IMR-90 (cell line): ENCODE results near the gene FGF3. TPM values are rescaled to one million over a fixed set of nuclear protein-coding genes. Genes with fewer than 3 reads are reported as not detected.

Experiments used
- ATAC-seq: fragments of 200-7000 bp; cut with Tn5 transposase; 2 replicates; pipeline ENCODE4 v1.9.1; 2020; ENCODE audit warnings: low read depth, mild to moderate bottlenecking, moderate library complexity
- BruUV-seq: library from RNA; stranded (reverse); fragments of 400-500 nt; replicated peaks from 2 replicates; lab custom pipeline; 2021; lab: Mats Ljungman, UMichigan
- CTCF ChIA-PET: fragments of 300-600 bp; formaldehyde crosslinking; extraction: SDS; loops from one replicate; lab custom pipeline; 2021; ENCODE audit warnings: antibody characterized with exemption; lab: Yijun Ruan, JAX
- POLR2A ChIA-PET: fragments of 300-600 bp; sonication (Branson Sonifier 250); formaldehyde crosslinking; loops from one replicate; lab custom pipeline; 2022; ENCODE audit warnings: antibody characterized with exemption; ENCODE audit not compliant: unreplicated experiment; lab: Charles Lee
- DNase-seq: peaks from one replicate; pipeline ENCODE4 v3.0.0; 2013
- H2AFZ ChIP-seq: replicated peaks from 2 replicates; pipeline ENCODE3; 2013; ENCODE audit warnings: low read length, mild to moderate bottlenecking; ENCODE audit not compliant: poor library complexity
- H2AK5ac ChIP-seq: 2 replicates; pipeline ENCODE4 v1.6.1; 2013; ENCODE audit warnings: low read depth, low read length, inconsistent platforms
- H2AK9ac ChIP-seq: replicated peaks from 2 replicates; pipeline ENCODE3; 2013; ENCODE audit warnings: mild to moderate bottlenecking, low read depth, low read length, moderate library complexity; ENCODE audit not compliant: poor library complexity
- H2BK120ac ChIP-seq: 2 replicates; pipeline ENCODE4 v1.6.1; 2013; ENCODE audit warnings: low read depth, low read length, inconsistent platforms
- H2BK15ac ChIP-seq: 3 replicates; pipeline ENCODE4 v1.6.1; 2013; ENCODE audit warnings: low read depth, low read length, inconsistent platforms
- H2BK20ac ChIP-seq: 2 replicates; pipeline ENCODE4 v1.6.1; 2013; ENCODE audit warnings: low read depth, mild to moderate bottlenecking, inconsistent platforms, low read length, moderate library complexity
- H2BK5ac ChIP-seq: 2 replicates; pipeline ENCODE4 v1.6.1; 2013; ENCODE audit warnings: mild to moderate bottlenecking, low read depth, low read length, inconsistent platforms; ENCODE audit not compliant: poor library complexity, severe bottlenecking
- H3K14ac ChIP-seq: replicated peaks from 2 replicates; pipeline ENCODE4 v1.6.1; 2013; ENCODE audit warnings: low read depth, low read length, inconsistent platforms
- H3K18ac ChIP-seq: 2 replicates; pipeline ENCODE4 v1.6.1; 2013; ENCODE audit warnings: low read depth, low read length, control low read depth
- H3K23ac ChIP-seq: 2 replicates; pipeline ENCODE4 v1.6.1; 2013; ENCODE audit warnings: low read depth, low read length, inconsistent platforms
- H3K27ac ChIP-seq: 2 replicates; pipeline ENCODE4 v1.5.1; 2013; ENCODE audit warnings: mild to moderate bottlenecking, control low read depth, low read length; ENCODE audit not compliant: insufficient read depth
- H3K27me3 ChIP-seq: 2 replicates; pipeline ENCODE4 v1.6.1; 2013; ENCODE audit warnings: low read length; ENCODE audit not compliant: control insufficient read depth, insufficient read depth
- H3K36me3 ChIP-seq: 2 replicates; pipeline ENCODE4 v1.6.1; 2013; ENCODE audit warnings: low read length, mixed read lengths; ENCODE audit not compliant: control insufficient read depth, insufficient read depth
- H3K4ac ChIP-seq: 2 replicates; pipeline ENCODE4 v1.6.1; 2013; ENCODE audit warnings: low read depth, low read length, inconsistent platforms
- H3K4me1 ChIP-seq: 2 replicates; pipeline ENCODE4 v1.6.1; 2013; ENCODE audit warnings: low read length, mixed read lengths; ENCODE audit not compliant: control insufficient read depth, insufficient read depth
- H3K4me2 ChIP-seq: 2 replicates; pipeline ENCODE4 v1.6.1; 2013; ENCODE audit warnings: low read depth, mild to moderate bottlenecking, control low read depth, low read length, moderate library complexity
- H3K4me3 ChIP-seq: 2 replicates; pipeline ENCODE4 v1.5.1; 2013; ENCODE audit warnings: low read depth, mild to moderate bottlenecking, control low read depth, low read length, moderate library complexity; ENCODE audit not compliant: insufficient read depth
- H3K56ac ChIP-seq: 2 replicates; pipeline ENCODE4 v1.6.1; 2013; ENCODE audit warnings: low read length, inconsistent platforms; ENCODE audit not compliant: insufficient read depth; ENCODE audit errors: extremely low read depth
- H3K79me1 ChIP-seq, 2 experiments: 2 replicates each; pipeline ENCODE4 v1.6.1; 2013; ENCODE audit warnings: low read length in 2 of 2, inconsistent platforms in 1 of 2, low read depth in 1 of 2
- H3K9ac ChIP-seq: 2 replicates; pipeline ENCODE4 v1.6.1; 2013; ENCODE audit warnings: low read depth, low read length, control low read depth
- H3K9me1 ChIP-seq: 2 replicates; pipeline ENCODE4 v1.6.1; 2013; ENCODE audit warnings: low read length, inconsistent platforms; ENCODE audit not compliant: insufficient read depth
- H3K9me3 ChIP-seq: 2 replicates; pipeline ENCODE4 v1.6.1; 2013; ENCODE audit warnings: low read length; ENCODE audit not compliant: control insufficient read depth, insufficient read depth
- H4K20me1 ChIP-seq: 2 replicates; pipeline ENCODE4 v1.6.1; 2013; ENCODE audit warnings: low read length, inconsistent platforms; ENCODE audit not compliant: insufficient read depth
- H4K5ac ChIP-seq: 2 replicates; pipeline ENCODE4 v1.6.1; 2013; ENCODE audit warnings: mild to moderate bottlenecking, low read depth, low read length, control low read depth
- H4K8ac ChIP-seq, 2 experiments: 2 replicates each; pipeline ENCODE4 v1.6.1; 2013; ENCODE audit warnings: low read depth in 2 of 2, low read length in 2 of 2, control low read depth in 1 of 2, inconsistent platforms in 1 of 2
- H4K91ac ChIP-seq: 2 replicates; pipeline ENCODE4 v1.6.1; 2013; ENCODE audit warnings: low read depth, low read length, inconsistent platforms; ENCODE audit not compliant: insufficient read depth
- BHLHE40 ChIP-seq: fragments of 150-350 bp; IDR thresholded peaks from 2 replicates; pipeline ENCODE4 v1.6.1; 2016; ENCODE audit warnings: mild to moderate bottlenecking, low read depth, low read length
- NFE2L2 ChIP-seq: fragments of 150-350 bp; IDR thresholded peaks from 2 replicates; pipeline ENCODE4 v1.6.1; 2016; ENCODE audit warnings: low read depth, mild to moderate bottlenecking, low read length
- USF2 ChIP-seq: fragments of 150-350 bp; IDR thresholded peaks from 2 replicates; pipeline ENCODE4 v1.6.1; 2017; ENCODE audit warnings: mild to moderate bottlenecking, antibody characterized with exemption, low read length, low read depth
- WGBS, 2 experiments: methylation state at CpG; one replicate each; pipeline versions ENCODE4 v1.1.5 to v1.1.7; 2013; ENCODE audit warnings: missing lambda C conversion rate in 2 of 2; ENCODE audit not compliant: insufficient read length in 1 of 2; ENCODE audit errors: extremely low coverage in 2 of 2; 5-methylcytosine and 5-hydroxymethylcytosine counted together
- dilution Hi-C: fragments of 300-500 bp; cut with HindIII; formaldehyde crosslinking; loops from one replicate; pipeline ENCODE4 v1.14.3; 2018; ENCODE audit warnings: low sequenced_read_pairs; ENCODE audit not compliant: unreplicated experiment
- in situ Hi-C: fragments of 300-500 bp; cut with MboI; formaldehyde crosslinking; loops from 3 replicates; pipeline ENCODE4 v1.14.3; 2019; ENCODE audit warnings: low sequenced_read_pairs, inconsistent platforms, mixed read lengths
- intact Hi-C: fragments of 100-400 bp; cut with micrococcal nuclease; formaldehyde crosslinking; loops from 2 replicates; pipeline ENCODE4 v1.10.0; 2022
- polyA plus RNA-seq, 3 experiments: library from polyadenylated mRNA; depleted of rRNA; stranded (reverse); fragments of >200 nt; gene quantifications; 2 replicates each; pipeline ENCODE4 v1.2.3, GENCODE V29; 2012; ENCODE audit warnings: low replicate concordance in 1 of 3
- total RNA-seq: library from RNA; depleted of rRNA; stranded (reverse); fragments of >200 nt; gene quantifications from 2 replicates; pipeline ENCODE4 v1.2.3, GENCODE V29; 2012

Gene FGF3
- total and polyA plus RNA-seq, 2 of the 4 experiments (the other 2 are of a cell fraction), result not detected

GRCh38 chr11:69801513-69802335 lies 17.5 kb downstream of the FGF3 start (continued):
- no peak for TF ChIP-seq USF2
- TF ChIP-seq BHLHE40, result no peak

DNA sequence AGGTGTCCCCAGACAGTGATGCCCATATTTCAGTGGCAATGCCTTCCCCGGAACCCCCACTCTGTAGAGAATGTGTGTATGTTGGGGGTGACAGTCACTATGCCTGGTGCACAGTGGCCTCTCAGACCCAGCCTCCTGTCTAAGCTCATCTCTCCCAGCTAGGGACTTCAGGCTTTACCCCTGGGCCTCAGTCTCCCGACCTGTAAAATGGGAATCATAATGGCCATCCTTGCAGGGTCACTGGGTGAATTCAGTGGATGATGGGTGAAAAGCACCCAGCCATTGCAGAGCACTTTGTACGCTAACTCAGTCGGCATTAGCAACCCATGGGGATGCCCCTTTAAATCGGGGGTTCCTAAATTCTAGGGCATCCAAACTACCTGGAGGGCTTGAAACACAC lies 18.9 kb downstream of the FGF3 start:
- Histone ChIP-seq H2BK120ac (no peak overlapping the region), H2AK9ac (no peak overlapping the region), H3K9me3 (peaks cover 3% of the 10 kb centered on the region; the same call in 1 of the 2 replicates), H3K79me1 (no peaks in the 10 kb centered on the region), H3K56ac (no peak overlapping the region), H3K18ac (no peak overlapping the region), H3K23ac (no peak overlapping the region), H2BK15ac (no peak overlapping the region), H3K4me1 (no peaks in the 10 kb centered on the region), H3K14ac (no peak overlapping the region), H4K20me1 (no peaks in the 10 kb centered on the region), H3K4me2 (no peak overlapping the region), H2AFZ (no peak overlapping the region), H3K4ac (no peak overlapping the region), H4K91ac (no peak overlapping the region), H3K27me3 (peaks cover 30% of the 10 kb centered on the region), H3K27ac (no peak overlapping the region), H3K9ac (no peak overlapping the region), H3K9me1 (no peaks in the 10 kb centered on the region), H2BK20ac (no peak overlapping the region), H2AK5ac (no peak overlapping the region), H3K4me3 (no peak overlapping the region), H3K36me3 (no peaks in the 10 kb centered on the region), H4K5ac (no peak overlapping the region), H2BK5ac (no peak overlapping the region), H4K8ac (no peak overlapping the region)
- TF ChIP-seq NFE2L2, result no peak
- POLR2A ChIA-PET, result no interaction called here
- 80% methylated on average over 2 of the region's 5 CpGs; no CpG with 5 or more reads in 1 of the 2 experiments for WGBS, 2 experiments
- DNase-seq (no peak), ATAC-seq (no peak)
- intact Hi-C loops, result no loop called here
- no TSS peak for BruUV-seq
- CTCF ChIA-PET, result no interaction called here
- dilution Hi-C loops, result no loop called here
- in situ Hi-C loops, result loop anchor here (10.0 kb wide), 1 partner anchor 95 kb away; the partner anchor contains the start of gene FGF19
